GM18873 (cell line): ENCODE measurements around the gene RAB39A.

Source experiments
- ATAC-seq: cut with Tn5 transposase; IDR thresholded peaks from one replicate; pipeline ENCODE4 v1.9.1; 2021; ENCODE audit warnings: mild to moderate bottlenecking, moderate library complexity, moderate number of reproducible peaks; ENCODE audit not compliant: unreplicated experiment, low FRiP score

Gene RAB39A

GRCh38 chr11:107957109-107957588, 28.9 kb downstream of the RAB39A start:
- no peak for ATAC-seq

- ATAC-seq = no peak
Observed at GRCh38 chr11:107961480-107961879, 33.2 kb downstream of the RAB39A start.

GRCh38 chr11:107962181-107962580, 33.9 kb downstream of the RAB39A start:
- no peak for ATAC-seq

- no peak for ATAC-seq
Observed at GRCh38 chr11:107963091-107963490, 34.8 kb downstream of the RAB39A start.

GRCh38 chr11:107969219-107969618, 41.0 kb downstream of the RAB39A start:
- ATAC-seq = no peak

DNA sequence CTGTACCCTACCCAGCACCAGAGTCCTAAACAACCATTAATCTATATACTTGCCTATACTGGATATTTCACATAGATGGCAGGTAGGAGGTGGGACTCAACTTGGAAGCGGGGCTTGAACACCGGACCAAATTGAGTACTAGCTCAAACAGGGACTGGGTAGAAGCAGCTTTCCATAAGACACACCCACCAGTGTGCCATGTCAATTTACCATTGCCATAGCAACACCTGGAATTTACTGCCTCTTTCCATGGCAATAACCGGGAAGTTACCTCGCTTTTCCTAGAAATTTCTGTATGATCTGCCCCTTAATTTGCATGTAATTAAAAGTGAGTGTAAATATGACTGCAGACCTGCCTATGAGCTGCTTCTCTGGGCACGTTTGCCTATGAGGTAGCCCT, 41.8 kb downstream of the RAB39A start:
- no peak for ATAC-seq

- no peak for ATAC-seq
Observed at GRCh38 chr11:107973641-107974040, 45.4 kb downstream of the RAB39A start.

DNA sequence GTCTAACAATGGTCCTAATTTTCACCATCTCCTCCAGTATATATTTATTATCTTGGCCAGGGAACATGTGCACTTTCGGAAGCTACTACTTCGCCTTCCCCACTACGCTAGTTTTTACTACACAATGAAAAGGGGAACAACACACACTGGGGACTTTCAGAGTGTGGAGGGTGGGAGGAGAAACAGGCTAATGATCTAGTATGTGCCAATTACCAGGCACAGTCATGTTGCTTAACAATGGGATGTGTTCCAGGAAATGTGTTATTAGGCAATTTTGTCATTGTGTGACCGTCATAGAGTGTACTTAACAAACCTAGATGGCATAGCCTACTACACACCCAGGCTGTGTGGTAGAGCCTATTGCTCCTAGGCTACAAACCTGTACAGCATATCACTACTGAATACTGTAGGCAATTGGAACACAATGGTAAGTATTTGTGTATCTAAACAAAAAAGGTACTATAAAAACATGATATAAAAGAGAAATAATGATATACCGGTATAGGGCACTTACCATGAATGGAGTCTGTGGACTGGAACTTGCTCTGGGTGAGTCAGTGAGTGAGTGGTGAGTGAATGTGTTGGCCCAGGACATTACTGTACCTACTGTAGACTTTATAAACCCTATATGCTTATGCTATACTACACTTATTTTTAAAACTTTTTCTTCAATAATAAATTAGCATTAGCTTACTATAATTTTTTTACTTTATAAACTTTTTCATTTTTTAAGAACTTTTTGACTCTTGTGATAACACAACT, 60.3 kb downstream of the RAB39A start:
- ATAC-seq = no peak

DNA sequence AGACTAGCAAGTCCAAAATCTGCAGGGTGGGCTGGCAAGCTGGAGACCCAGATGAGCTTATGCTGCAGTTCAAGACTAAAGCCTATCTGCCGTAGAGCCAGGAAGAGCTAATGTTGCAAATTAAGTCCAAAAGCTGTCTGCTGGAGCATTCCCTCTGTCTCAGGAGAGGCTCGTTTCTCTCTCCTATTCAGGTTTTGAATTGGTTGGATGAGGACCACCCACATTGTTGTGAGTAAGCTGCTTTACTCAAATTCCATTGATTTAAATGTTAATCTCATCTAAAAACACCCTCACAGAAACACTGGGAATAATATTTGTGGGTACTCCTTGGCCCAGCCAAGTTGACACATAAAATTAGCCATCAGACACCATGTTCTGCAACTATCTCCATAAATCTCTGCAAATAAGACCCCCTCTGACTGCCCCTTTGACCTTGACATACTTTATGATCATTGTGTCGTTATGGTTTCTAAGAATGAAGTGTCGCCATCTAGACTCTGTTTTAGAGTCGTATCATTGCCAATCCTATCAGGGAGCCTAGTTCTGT, 63.7 kb downstream of the RAB39A start:
- no peak for ATAC-seq

DNA sequence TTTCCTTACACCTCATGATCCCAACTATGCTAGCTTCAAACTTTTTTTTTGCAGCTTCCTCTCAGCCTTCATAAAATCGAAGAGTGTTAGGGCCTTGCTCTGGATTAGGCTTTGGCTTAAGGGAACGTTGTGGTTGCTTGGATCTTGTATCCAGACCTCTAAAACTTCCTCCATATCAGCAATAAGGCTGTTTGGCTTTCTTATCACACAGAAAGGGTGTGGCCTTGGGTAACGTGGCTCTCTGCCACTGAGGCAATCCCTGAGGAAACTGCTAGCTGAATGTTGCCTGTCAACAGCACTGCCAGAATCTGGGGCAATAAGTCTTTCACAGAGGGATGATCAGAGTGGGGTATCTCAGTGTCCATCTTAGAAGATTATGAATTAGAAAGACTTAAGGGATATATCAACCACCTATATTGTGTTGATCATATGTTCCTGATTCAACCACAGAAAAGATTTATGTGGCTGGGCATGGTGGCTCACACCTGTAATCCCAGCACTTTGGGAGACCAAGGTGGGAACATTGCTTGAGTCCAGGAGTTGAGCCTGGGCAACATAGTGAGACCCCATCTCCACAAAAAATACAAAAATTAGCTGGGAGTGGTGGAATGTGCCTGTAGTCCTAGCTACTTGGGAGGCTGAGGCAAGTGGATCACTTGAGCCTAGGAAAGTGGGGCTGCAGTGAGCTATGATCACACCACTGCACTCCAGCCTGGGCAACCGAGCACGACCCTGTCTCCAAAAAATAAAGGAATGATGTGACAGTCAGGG, 67.9 kb downstream of the RAB39A start:
- no peak for ATAC-seq

DNA sequence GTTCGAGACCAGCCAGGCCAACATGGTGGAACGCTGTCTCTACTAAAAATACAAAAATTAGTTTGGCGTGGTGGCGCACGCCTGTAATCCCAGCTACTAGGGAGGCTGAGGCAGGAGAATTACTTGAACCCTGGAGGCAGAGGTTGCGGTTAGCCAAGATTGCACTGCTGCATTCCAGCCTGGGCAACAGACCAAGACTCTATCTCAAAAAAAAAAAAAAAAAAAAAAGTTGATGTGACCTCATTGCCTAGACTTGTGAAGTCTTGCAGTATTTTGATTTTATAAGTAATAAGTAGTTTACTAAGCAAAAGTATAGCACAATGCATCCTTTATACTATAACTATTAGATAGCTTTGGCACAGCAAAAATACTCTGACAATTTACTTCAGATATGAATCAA, 70.5 kb downstream of the RAB39A start:
- ATAC-seq = no peak

GRCh38 chr11:107999759-108000455, 71.7 kb downstream of the RAB39A start:
- peak; percentile 83 for ATAC-seq

- no peak for ATAC-seq
Observed at GRCh38 chr11:108002476-108002875, 74.2 kb downstream of the RAB39A start.

GRCh38 chr11:108003623-108004022, 75.4 kb downstream of the RAB39A start:
- no peak for ATAC-seq

- ATAC-seq = no peak
Observed at GRCh38 chr11:108007819-108008218, 79.6 kb downstream of the RAB39A start.

GRCh38 chr11:108008656-108009496, 80.6 kb downstream of the RAB39A start, which contains the start of gene CUL5:
Gene CUL5, plus strand, starts transcription at chr11:108008898. Its CDS starts 451 bp downstream, at chr11:108009349.
- ATAC-seq = peak; percentile 79

GRCh38 chr11:108009497-108010370, 81.5 kb downstream of the RAB39A start:
- peak; percentile 16 for ATAC-seq

DNA sequence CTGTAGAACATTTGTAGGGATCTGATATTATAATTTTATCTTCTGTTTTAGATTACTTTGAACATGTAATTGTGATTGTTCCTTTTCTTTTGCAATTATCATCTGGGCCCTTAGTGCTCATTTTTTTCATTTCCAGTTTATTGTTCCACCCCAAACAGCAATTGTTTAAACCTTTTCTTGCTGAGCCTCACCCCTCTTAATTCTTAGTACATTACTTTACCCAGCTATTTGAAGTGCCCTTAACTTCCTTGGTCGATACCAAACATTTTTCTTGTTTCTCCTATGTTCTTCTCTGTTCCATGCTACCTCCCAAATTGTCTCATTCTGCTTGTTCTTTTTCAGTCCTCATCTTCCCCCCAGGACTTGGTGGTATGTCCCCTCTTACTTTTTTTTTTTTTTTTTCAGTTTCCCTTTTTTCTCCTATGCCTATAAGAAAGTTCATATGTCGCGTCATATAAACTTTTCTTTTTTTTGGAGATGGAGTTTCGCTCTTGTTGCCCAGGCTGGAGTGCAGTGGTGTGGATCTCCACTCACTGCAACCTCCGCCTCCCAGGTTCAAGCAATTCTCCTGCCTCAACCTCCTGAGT, 84.0 kb downstream of the RAB39A start:
- no peak for ATAC-seq
